ENCODE data around the gene TRAF3IP3.
"Not testable (repeated sequence)": the region's sequence is repeated elsewhere in the genome, so short reads cannot be mapped to it uniquely, and the experiment has no call there.

The TRAF3IP3 gene

DNA sequence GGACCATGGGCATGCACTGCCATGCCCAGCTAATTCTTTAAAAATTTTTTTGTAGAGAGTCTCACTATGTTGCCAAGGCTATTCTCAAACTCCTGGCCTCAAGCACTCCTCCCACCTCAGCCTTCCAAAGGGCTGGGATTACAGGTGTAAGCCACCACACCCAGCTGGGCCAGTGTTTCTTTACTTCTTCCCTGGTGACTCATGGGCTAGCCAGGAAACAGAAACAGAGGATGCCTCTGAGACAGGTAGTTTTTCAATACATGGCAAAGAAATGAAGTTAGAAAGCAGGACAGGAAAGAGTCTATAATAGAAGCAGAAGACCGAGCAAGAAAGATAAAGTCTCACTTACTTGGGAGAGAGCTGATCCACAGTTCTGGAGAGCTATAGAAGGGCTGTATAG lies 36.1 kb downstream of the TRAF3IP3 start:
- DNase-seq (ENCODE audit: extremely low read depth in 1 of 2, low read depth in 1 of 2) = no peak

DNA sequence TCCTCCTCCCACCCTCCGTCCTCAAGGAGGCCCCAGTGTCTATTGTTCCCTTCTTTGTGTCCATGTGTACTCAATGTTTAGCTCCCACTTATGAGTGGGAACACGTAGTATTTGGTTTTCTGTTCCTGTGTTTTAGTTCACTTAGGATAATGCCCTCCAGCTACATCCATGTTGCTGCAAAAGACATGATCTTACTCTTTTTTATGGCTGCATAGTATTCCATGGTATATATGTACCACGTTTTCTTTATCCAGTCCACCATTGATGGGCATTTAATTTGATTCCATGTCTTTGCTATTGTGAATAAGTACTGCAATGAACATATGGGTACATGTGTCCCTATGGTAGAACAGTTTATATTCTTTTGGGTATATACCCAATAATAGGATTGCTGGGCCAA lies 37.9 kb downstream of the TRAF3IP3 start:
- not testable (repeated sequence) for DNase-seq (ENCODE audit: extremely low read depth in 1 of 2, low read depth in 1 of 2)

DNA sequence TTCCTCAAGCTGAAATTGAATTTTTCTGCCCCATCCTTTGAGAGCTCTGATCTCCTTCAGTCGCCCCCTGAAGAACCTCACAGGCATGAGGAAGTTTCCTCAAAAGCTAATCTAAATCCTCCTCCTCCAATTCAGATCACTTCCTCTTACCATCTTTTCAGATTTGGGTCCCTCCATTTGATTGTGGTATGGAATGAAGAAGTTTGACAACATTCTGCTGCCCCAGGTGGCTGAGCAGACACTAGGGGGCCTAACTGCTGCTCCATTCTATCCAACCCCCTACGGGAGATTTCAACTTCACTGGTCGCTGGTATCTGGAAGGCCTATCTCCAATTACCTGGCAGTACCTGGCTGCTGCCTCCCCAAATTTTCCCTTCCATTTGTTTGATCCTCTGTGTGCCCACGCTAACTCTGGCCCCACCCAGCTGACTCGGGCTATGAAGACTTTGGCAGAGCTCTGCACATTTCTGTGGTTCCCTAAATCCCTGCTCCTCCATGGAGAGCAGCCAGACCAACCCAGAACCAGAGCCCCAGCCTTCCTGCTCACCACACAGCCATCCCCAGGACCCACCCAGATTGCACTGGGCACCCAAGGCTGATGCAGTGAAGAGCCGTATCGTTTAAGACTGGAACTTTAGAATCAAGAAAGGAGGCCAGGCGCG lies 42.3 kb downstream of the TRAF3IP3 start:
- no peak for DNase-seq (ENCODE audit: extremely low read depth in 1 of 2, low read depth in 1 of 2)

DNA sequence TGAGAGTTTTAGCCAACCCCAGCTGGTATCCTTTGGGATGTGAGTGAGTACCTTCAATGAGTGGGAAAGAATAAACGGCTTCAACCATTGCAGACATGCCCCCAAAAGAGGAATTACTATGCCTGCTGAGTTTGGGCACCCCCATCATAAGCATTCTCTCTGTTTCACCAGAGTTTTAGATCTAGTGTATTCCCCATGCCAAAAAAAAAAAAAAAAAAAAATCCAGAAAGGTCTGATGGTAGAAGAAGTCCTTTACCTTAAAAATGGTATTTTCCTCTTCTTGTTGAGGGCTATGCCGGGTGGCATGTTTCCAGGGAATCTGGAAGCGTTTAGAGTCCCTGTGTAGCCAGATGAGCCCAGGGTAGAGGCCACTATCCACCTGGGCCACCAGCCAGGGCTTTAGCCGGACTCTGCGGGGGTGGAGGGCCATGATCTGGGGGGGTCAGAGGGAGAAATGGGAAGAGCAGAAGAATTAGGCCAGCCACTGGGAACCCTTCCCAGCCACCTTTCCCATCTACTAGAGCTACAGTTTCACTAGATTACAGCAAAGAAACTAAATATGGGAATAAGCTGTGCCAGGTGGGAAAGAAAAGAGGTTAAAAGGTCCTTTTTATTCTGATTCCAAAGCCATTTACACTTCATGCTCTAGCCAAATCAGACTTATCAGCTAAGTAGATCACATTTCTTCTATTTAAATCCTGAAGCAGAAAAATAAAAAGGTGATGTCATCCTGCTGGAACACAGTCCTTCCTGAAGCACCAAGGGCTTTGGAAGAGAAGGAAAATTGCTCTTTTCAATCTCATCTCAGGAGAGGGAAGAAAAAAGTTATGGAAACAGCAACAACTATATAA lies 45.4 kb downstream of the TRAF3IP3 start:
- no peak for DNase-seq (ENCODE audit: extremely low read depth in 1 of 2, low read depth in 1 of 2)

DNA sequence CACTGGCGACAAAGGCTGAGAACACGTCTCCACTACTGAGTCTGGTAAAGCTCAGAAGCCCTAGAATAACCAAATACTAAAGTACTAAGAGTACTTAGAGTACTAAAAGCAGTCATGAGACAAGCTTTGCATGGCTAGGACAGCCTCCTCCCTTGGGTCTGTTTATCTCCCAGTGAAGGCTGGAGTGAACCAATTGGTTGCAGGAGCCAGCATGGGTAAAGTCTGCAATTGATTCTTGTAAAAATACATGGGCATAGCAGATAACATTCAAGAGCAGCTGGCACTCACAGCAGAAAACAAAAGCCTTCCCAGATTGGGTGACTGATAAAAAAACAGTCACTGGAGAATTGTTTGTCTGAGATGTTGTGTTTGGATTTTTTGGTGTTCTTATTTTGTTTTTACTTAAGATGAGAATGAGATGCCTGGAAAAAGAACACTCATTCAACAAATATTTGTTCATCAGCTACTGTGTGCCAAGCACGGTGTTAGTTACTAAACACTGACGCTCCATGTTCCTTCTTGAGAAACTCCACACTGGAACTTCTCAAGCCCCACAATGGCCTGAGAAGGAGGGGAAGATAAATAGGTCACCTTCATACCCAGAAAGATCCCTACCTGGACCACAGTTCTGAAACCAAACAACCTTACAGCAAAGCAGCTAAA lies 46.4 kb downstream of the TRAF3IP3 start:
- no peak for DNase-seq (ENCODE audit: extremely low read depth in 1 of 2, low read depth in 1 of 2)

DNA sequence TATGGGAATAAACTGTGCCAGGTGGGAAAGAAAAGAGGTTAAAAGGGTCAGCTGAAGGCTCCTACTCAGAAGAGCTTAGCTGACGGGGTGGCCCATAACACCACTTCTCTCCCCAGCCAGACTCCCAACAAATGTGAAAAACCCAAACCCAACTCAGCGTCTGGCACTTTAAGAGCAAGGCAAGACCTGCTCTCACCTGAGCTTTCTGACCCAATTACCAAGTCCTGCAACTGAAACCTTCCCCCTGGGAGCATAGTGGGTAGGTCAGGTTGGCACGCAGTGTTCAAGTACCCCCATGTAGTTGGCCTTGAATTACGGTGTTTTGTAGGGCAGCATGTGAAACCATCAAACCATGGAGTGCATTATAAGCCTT lies 46.9 kb downstream of the TRAF3IP3 start:
- DNase-seq (ENCODE audit: extremely low read depth in 1 of 2, low read depth in 1 of 2) = no peak

DNA sequence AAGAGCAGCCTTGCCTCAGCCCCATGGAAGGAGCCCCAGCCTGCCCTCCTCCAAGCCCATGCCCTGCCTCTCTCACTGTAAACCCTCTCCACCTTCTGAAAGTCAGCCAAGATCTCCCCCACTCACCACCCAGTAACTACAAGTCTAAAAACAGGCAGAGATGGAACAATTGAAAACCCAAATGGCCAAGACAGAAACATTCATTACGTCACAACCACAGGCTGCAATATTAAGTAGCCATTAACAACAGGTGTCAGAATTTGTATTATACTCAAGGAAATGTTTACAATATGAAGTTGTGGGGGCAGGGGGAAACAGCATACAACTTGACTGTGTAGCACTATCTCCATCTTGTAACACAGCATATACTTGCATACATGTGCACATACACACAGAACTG lies 47.7 kb downstream of the TRAF3IP3 start:
- DNase-seq (ENCODE audit: extremely low read depth in 1 of 2, low read depth in 1 of 2) = no peak

DNA sequence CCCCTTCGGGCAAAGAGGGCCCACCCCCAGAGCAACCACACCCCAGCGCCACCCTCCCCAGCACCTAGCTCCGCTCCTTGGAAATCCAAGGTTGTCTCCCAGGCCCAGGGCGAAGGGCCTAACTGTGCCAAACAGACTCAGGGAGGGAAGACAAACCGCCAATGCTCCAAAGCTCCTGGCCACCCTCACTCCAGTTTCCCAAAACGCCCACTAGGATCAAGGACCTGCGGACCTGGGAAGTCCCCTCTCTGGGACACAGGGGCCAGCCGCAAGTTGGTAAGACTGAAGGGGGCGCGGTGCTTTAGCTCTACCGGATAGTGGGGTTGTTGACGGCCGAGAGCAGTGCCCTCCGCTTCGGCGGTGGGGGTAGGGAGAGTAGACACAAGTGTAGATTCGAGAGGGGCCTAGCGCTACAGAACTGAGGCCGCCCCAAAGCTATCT lies 49.5 kb downstream of the TRAF3IP3 start:
- DNase-seq (ENCODE audit: extremely low read depth in 1 of 2, low read depth in 1 of 2) = no peak

DNA sequence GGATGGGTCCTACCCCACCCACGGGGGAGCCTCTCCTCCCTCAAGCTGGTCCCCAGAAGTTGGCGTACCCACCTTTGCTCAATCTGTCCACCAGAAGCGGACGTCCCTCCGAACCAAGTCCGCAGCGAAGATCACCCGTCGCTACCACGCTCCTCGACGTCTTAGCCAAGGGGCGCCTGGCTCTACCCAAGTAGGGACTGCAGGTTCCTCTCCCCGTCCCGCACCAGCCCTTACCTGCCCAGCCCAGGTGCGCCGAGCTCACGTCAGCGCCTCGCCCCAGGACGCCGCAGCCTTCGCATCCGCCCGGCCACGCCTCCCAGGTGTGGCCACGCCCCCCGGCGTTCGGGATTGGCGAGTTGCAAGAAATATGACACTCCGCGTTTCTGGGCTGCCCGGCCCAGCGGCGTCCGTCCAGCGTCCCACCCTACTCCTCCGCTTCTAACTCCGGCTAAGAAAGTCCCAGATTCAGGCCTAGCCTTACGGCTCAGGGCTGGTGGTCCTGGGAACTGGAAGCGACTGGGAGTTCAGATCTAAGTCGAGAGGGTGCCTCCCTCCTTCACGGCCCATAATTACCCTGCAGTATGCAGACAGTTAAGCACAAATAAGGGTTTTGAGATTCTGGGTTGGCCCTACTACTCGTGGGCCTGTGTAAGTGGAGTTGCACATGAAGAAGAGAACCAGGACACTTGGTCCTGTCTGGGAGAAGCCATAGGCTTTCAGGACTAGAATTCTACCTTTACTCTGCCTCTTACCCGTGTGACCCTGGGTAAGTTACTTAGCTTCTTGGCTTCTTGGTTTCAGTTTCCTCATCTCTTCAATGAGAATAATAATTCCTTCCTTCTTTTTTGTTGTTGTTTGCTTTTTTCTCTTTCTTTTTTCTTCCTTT lies 50.3 kb downstream of the TRAF3IP3 start, which contains the start of gene IRF6:
IRF6 (minus strand) TSS at position 268 of the 886 bp plus-strand sequence. CDS start 4,729 bp downstream, outside the sequence.
- peak; percentile 32 to 61 for DNase-seq (ENCODE audit: extremely low read depth in 1 of 2, low read depth in 1 of 2)

- DNase-seq (ENCODE audit: extremely low read depth in 1 of 2, low read depth in 1 of 2) = no peak
Measured at GRCh38 chr1:209807509-209807908, 51.7 kb downstream of the TRAF3IP3 start.

DNA sequence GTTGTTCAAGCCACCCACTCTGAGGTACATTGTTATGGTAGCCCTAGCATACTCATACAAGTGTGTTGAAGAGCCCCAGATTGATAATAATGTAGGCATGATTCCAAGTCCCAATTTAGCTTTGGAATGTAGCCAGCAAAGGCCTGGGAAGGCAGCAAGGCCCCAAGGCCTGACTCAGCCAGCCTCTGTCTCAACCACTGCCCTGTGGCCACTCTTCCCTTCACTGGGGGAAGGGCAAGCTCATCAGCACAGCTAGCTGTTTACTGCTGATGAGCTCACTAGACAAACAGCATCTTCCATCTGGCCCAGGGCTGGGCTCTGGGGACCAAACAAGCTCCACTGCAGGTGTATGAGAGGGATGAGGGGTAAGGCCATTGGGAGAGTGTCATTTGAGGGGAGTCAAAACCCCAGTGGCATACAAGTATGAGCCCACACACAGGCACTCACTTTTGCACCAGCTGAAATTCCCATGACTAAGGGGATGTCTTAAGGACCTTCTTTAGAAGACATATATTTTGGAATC lies 52.3 kb downstream of the TRAF3IP3 start:
- DNase-seq (ENCODE audit: extremely low read depth in 1 of 2, low read depth in 1 of 2) = no peak

- DNase-seq (ENCODE audit: extremely low read depth in 1 of 2, low read depth in 1 of 2) = no peak
Measured at GRCh38 chr1:209809611-209810010, 53.8 kb downstream of the TRAF3IP3 start.

DNA sequence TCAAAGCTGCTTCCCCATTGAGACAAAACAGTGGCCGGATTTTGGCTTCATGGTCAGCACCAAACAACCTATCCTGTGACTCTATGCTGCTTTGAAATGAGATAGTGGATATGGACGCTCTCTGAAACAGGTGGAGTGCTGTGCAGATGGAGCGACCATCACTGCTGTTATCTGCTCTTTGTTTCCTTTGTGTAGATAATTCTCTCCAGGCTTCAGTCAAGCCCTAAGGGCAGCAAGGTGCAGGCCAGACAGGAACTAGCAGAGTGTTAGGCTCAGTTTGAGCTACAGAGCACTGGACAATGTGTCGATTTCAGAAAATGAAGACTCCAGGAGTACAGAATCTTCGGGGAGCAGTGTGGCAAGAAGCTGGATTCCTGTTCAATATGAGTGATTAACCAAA lies 54.9 kb downstream of the TRAF3IP3 start:
- no peak for DNase-seq (ENCODE audit: extremely low read depth in 1 of 2, low read depth in 1 of 2)

- DNase-seq (ENCODE audit: extremely low read depth in 1 of 2, low read depth in 1 of 2) = no peak
Measured at GRCh38 chr1:209813902-209814301, 58.0 kb downstream of the TRAF3IP3 start.

- no peak for DNase-seq (ENCODE audit: extremely low read depth in 1 of 2, low read depth in 1 of 2)
Measured at GRCh38 chr1:209815490-209815889, 59.6 kb downstream of the TRAF3IP3 start.

DNA sequence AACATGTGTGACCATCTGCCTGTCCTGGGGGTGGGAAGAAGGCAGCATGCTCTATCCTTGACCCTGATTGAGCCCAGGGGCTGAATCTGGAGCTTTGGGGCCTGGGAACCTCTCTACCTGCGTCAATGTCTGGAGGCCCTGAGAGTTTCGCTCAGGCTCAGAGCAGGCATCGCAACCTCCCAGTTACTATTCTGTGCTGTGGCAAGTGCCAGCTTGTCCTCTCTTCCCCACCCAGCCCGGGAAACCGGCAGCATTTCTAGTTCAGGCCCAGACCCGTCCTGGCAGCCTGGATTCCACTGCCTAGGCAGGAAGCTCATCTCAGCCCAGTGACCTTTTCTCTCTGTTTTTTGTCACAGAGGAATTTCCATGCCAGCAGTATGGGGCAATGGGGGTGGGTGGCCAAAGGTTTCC lies 60.1 kb downstream of the TRAF3IP3 start:
- DNase-seq (ENCODE audit: extremely low read depth in 1 of 2, low read depth in 1 of 2) = no peak

- DNase-seq (ENCODE audit: extremely low read depth in 1 of 2, low read depth in 1 of 2) = no peak
Measured at GRCh38 chr1:209816923-209817322, 61.1 kb downstream of the TRAF3IP3 start.

- no peak for DNase-seq (ENCODE audit: extremely low read depth in 1 of 2, low read depth in 1 of 2)
Measured at GRCh38 chr1:209817691-209818090, 61.8 kb downstream of the TRAF3IP3 start.

DNA sequence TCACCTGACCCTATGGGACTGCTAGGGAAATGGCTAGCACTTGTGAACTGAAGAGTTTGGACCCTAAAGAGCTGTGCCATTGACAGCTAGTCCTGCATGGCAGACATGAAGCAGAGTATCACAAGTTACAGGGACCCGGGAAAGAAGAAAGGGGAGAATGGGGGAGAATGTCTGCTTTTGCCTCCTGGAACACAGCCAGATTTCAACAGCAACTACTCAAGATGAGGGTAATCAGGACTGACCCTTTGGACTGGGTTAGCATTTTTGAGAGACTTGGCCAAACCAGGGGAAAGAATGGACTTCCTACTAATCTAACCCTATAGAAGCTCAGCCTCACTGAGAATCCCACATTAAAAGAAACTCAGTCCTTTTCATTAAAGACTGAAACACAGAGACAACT lies 63.2 kb downstream of the TRAF3IP3 start:
- DNase-seq (ENCODE audit: extremely low read depth in 1 of 2, low read depth in 1 of 2) = no peak

- DNase-seq (ENCODE audit: extremely low read depth in 1 of 2, low read depth in 1 of 2) = no peak
Measured at GRCh38 chr1:209820986-209821385, 65.1 kb downstream of the TRAF3IP3 start.

Data from activated CD8-positive, alpha-beta memory T cell treated with anti-CD3 and anti-CD28 coated beads for 1 hour (primary cell).